BLaER1 (cell line): Measurements from ENCODE around the gene DENND6A.

Experiments
- H3K27ac ChIP-seq: shearing (Covaris generic); formaldehyde crosslinking; 2 replicates; pipeline ENCODE4 v1.8.1; 2022
- H3K27me3 ChIP-seq: shearing (Covaris generic); formaldehyde crosslinking; 2 replicates; pipeline ENCODE4 v1.8.1; 2022
- H3K36me3 ChIP-seq: shearing (Covaris generic); formaldehyde crosslinking; 2 replicates; pipeline ENCODE4 v1.8.1; 2022
- H3K4me1 ChIP-seq: shearing (Covaris generic); formaldehyde crosslinking; 2 replicates; pipeline ENCODE4 v1.8.1; 2022
- H3K4me2 ChIP-seq: shearing (Covaris generic); formaldehyde crosslinking; 2 replicates; pipeline ENCODE4 v1.8.1; 2022
- H3K4me3 ChIP-seq: shearing (Covaris generic); formaldehyde crosslinking; 2 replicates; pipeline ENCODE4 v1.8.1; 2022
- H3K9ac ChIP-seq: shearing (Covaris generic); formaldehyde crosslinking; 2 replicates; pipeline ENCODE4 v1.8.1; 2022
- H3K9me3 ChIP-seq: shearing (Covaris generic); formaldehyde crosslinking; 2 replicates; pipeline ENCODE4 v1.8.1; 2022
- H4K20me1 ChIP-seq: shearing (Covaris generic); formaldehyde crosslinking; 2 replicates; pipeline ENCODE4 v1.8.1; 2022
- Cebpa-rat ChIP-seq: shearing (Covaris generic); IDR thresholded peaks from 2 replicates; pipeline ENCODE4 v1.8.1; 2022

DENND6A gene

DNA sequence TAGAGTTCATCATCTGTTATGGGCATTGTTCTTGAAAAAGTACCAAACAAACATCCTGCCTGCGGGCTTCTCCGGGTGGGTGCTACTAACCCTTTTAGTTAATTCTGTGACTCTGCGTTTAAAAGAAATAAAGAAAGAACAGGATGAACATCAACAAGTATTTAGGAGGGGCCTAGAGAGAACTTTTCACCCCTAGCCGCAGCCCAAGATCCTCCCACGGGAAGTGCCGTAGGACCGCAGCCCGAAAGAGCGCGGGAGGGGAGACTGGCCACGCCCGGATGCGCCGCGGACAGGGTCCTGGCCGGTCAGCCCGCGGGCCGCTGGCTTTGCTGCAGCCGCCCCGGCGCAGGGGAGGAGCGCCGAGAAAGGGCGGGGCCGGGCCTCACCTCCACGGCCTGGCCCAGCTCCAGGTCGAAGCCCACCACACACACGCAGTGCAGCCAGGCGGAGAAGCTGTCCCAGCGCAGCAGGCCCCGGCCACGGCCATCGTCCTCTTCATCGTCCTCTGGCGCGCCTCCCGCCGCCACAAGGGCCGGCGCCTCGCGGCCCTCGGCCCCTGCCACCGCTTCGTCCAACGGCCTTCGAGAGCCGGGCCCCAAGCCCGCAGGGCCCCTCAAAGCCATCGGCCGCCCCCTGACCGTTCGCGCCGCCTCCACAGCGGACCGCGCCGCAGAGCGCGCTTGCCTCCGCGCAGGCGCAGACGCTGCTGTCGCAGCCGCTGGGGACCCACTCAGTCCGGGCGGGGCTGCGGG, at the start of gene DENND6A:
DENND6A (minus strand) TSS at position 682 of the 752 bp plus-strand sequence; CDS start at position 623, 59 bp downstream.
- peak within 1 kb of the TSS; percentile 96 for H3K27ac ChIP-seq
- peak within 1 kb of the TSS; percentile 96 for H3K4me3 ChIP-seq
- H3K27me3 ChIP-seq: no peaks in the 10 kb centered on the region
- peak within 1 kb of the TSS; percentile 84 for H3K4me2 ChIP-seq
- no peak for TF ChIP-seq Cebpa-rat
- peaks cover 21% of the 10 kb centered on the region for H3K36me3 ChIP-seq
- H3K9me3 ChIP-seq: no peaks in the 10 kb centered on the region
- H3K9ac ChIP-seq: peak within 1 kb of the TSS; percentile 95
- H3K4me1 ChIP-seq: peaks cover 42% of the 10 kb centered on the region
- H4K20me1 ChIP-seq: peaks cover 51% of the 10 kb centered on the region

DNA sequence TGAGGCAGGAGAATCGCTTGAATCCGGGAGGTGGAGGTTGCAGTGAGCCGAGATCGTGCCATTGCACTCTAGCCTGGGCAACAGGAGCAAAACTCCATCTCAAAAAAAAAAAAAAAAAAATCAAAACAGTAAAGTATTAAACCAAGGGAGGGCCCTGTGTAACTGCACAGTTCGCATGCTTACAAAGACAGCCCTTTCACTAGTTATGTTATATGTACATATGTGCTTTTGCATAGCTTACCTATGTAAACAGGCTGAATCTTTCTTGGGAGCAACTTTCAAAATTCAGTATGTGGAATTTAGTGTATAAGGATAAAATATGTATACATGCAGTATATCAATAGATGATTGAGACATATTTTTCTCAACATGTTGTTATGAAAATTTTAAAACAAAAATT, 47.1 kb upstream of the DENND6A start:
- no peak for TF ChIP-seq Cebpa-rat
- no peaks in the 10 kb centered on the region for H3K36me3 ChIP-seq
- no peak overlapping the region for H3K4me3 ChIP-seq
- H3K9me3 ChIP-seq: no peaks in the 10 kb centered on the region
- no peaks in the 10 kb centered on the region for H3K27me3 ChIP-seq
- H3K4me1 ChIP-seq: no peaks in the 10 kb centered on the region
- no peak overlapping the region for H3K27ac ChIP-seq
- no peaks in the 10 kb centered on the region for H4K20me1 ChIP-seq
- no peak overlapping the region for H3K9ac ChIP-seq
- no peak overlapping the region for H3K4me2 ChIP-seq

- Histone ChIP-seq H3K4me3 (no peak overlapping the region), H3K4me1 (no peaks in the 10 kb centered on the region)
Observed at GRCh38 chr3:57738391-57738790, 45.5 kb upstream of the DENND6A start.

GRCh38 chr3:57737840-57738239, 45.0 kb upstream of the DENND6A start:
- no peaks in the 10 kb centered on the region for H3K27me3 ChIP-seq
- no peaks in the 10 kb centered on the region for H3K4me1 ChIP-seq
- TF ChIP-seq Cebpa-rat: no peak
- no peak overlapping the region for H3K4me3 ChIP-seq
- H3K9ac ChIP-seq: no peak overlapping the region
- no peak overlapping the region for H3K4me2 ChIP-seq
- H3K36me3 ChIP-seq: no peaks in the 10 kb centered on the region
- no peak overlapping the region for H3K27ac ChIP-seq
- H4K20me1 ChIP-seq: no peaks in the 10 kb centered on the region
- H3K9me3 ChIP-seq: no peaks in the 10 kb centered on the region

More at GRCh38 chr3:57738391-57738790, 45.5 kb upstream of the DENND6A start:
- Histone ChIP-seq H3K4me2 (no peak overlapping the region), H3K27me3 (no peaks in the 10 kb centered on the region), H3K27ac (no peak overlapping the region), H3K36me3 (no peaks in the 10 kb centered on the region), H4K20me1 (no peaks in the 10 kb centered on the region), H3K9me3 (no peaks in the 10 kb centered on the region), H3K9ac (no peak overlapping the region)
- no peak for TF ChIP-seq Cebpa-rat

GRCh38 chr3:57735405-57735804, 42.5 kb upstream of the DENND6A start:
- no peaks in the 10 kb centered on the region for H3K27me3 ChIP-seq
- no peak overlapping the region for H3K4me2 ChIP-seq
- no peaks in the 10 kb centered on the region for H3K36me3 ChIP-seq
- no peak overlapping the region for H3K27ac ChIP-seq
- H4K20me1 ChIP-seq: no peaks in the 10 kb centered on the region
- no peak overlapping the region for H3K9ac ChIP-seq
- no peaks in the 10 kb centered on the region for H3K4me1 ChIP-seq
- no peak for TF ChIP-seq Cebpa-rat
- no peak overlapping the region for H3K4me3 ChIP-seq
- H3K9me3 ChIP-seq: no peaks in the 10 kb centered on the region

- Histone ChIP-seq H4K20me1 (no peaks in the 10 kb centered on the region), H3K9ac (no peak overlapping the region), H3K9me3 (no peaks in the 10 kb centered on the region), H3K4me3 (no peak overlapping the region), H3K4me1 (no peaks in the 10 kb centered on the region), H3K4me2 (no peak overlapping the region), H3K27me3 (no peaks in the 10 kb centered on the region), H3K36me3 (no peaks in the 10 kb centered on the region), H3K27ac (no peak overlapping the region)
- TF ChIP-seq Cebpa-rat: no peak
Observed at GRCh38 chr3:57733790-57734189, 40.9 kb upstream of the DENND6A start.

DNA sequence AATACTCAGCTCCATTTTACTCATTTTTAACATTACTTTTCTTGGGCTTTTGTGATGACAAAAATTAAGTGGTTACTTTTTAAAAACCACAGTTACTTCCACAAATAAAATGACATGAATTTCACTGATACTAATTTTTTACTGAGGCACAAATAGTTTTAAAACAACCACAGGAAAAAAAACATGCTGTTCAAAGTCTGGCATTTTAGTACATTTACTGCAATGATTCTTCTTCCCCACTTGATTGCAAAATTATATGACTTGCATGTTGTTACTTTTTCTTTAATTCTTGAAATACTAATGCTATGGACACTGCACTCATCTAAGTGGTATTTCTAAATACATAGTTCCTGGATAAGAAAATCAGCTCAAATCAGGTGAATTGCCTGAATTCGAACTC, 38.4 kb upstream of the DENND6A start:
- no peaks in the 10 kb centered on the region for H4K20me1 ChIP-seq
- no peaks in the 10 kb centered on the region for H3K4me1 ChIP-seq
- TF ChIP-seq Cebpa-rat: no peak
- no peak overlapping the region for H3K9ac ChIP-seq
- no peaks in the 10 kb centered on the region for H3K36me3 ChIP-seq
- H3K4me2 ChIP-seq: no peak overlapping the region
- no peaks in the 10 kb centered on the region for H3K27me3 ChIP-seq
- no peaks in the 10 kb centered on the region for H3K9me3 ChIP-seq
- no peak overlapping the region for H3K4me3 ChIP-seq
- H3K27ac ChIP-seq: no peak overlapping the region

GRCh38 chr3:57730682-57731081, 37.8 kb upstream of the DENND6A start:
- Histone ChIP-seq H3K4me2 (no peak overlapping the region), H3K36me3 (no peaks in the 10 kb centered on the region), H3K9ac (no peak overlapping the region), H3K27me3 (no peaks in the 10 kb centered on the region), H3K27ac (no peak overlapping the region), H3K4me3 (no peak overlapping the region), H4K20me1 (no peaks in the 10 kb centered on the region), H3K9me3 (no peaks in the 10 kb centered on the region), H3K4me1 (no peaks in the 10 kb centered on the region)
- no peak for TF ChIP-seq Cebpa-rat

GRCh38 chr3:57729334-57730045, 36.6 kb upstream of the DENND6A start:
- Histone ChIP-seq H3K4me2 (no peak overlapping the region), H3K27ac (no peak overlapping the region), H3K9ac (no peak overlapping the region), H3K4me3 (no peak overlapping the region), H3K4me1 (no peaks in the 10 kb centered on the region), H3K27me3 (no peaks in the 10 kb centered on the region), H3K36me3 (no peaks in the 10 kb centered on the region), H4K20me1 (no peaks in the 10 kb centered on the region), H3K9me3 (no peaks in the 10 kb centered on the region)
- no peak for TF ChIP-seq Cebpa-rat

DNA sequence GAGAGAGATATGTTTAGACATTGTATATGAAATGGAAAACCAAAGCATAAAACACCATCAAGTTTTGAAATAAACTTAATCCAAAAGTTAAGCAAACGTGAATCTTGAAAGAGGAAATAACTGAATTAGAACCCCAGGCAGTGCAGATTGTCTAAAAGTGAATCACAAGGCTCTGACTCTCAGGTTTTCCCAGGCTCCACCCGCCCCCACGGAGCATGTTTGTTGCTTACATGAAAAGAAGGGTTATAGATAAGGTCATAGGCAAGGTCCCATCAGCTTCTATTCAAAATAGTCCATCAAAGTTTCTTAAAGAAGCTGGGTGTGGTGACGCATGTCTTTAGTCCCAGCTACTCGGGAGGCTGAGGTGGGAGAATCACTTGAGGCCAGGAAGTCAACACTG, 34.2 kb upstream of the DENND6A start:
- H3K27me3 ChIP-seq: no peaks in the 10 kb centered on the region
- H3K4me1 ChIP-seq: no peaks in the 10 kb centered on the region
- H3K36me3 ChIP-seq: no peaks in the 10 kb centered on the region
- no peak overlapping the region for H3K27ac ChIP-seq
- no peaks in the 10 kb centered on the region for H3K9me3 ChIP-seq
- H3K4me3 ChIP-seq: no peak overlapping the region
- no peak overlapping the region for H3K4me2 ChIP-seq
- no peaks in the 10 kb centered on the region for H4K20me1 ChIP-seq
- no peak for TF ChIP-seq Cebpa-rat
- H3K9ac ChIP-seq: no peak overlapping the region
